GM12891 (cell line): ENCODE data around the gene APOL6.

Experiments used
- POLR2A ChIP-seq: IDR thresholded peaks from 2 replicates; pipeline ENCODE4 v1.6.1; 2011; ENCODE audit warnings: low read depth, low read length, control low read depth
- POLR2AphosphoS5 ChIP-seq: IDR thresholded peaks from 2 replicates; pipeline ENCODE4 v1.6.1; 2011; ENCODE audit warnings: low read depth, low read length, control low read depth

- TF ChIP-seq POLR2A = no peak
- no peak for TF ChIP-seq POLR2AphosphoS5
These were observed 38.5 kb upstream of the APOL6 start for GRCh38 chr22:35609761-35610160.
